ENCODE measurements around the gene UBE2F.
"Not testable (repeated sequence)": the region's sequence is repeated elsewhere in the genome, so short reads cannot be mapped to it uniquely, and the experiment has no call there.

UBE2F gene

GRCh38 chr2:238027591-238028415, 61.0 kb downstream of the UBE2F start:
- Mint-ChIP-seq H3K4me1 (ENCODE audit: low read depth) (peaks cover 23% of the 10 kb centered on the region), H3K27me3 (no peaks in the 10 kb centered on the region), H3K4me3 (no peak overlapping the region), H3K9me3 (no peaks in the 10 kb centered on the region), H3K36me3 (ENCODE audit: low read depth) (peaks cover 83% of the 10 kb centered on the region), H3K27ac (no peak overlapping the region)
- DNase-seq = no peak

- Mint-ChIP-seq H3K4me3 (no peak overlapping the region), H3K27ac (no peak overlapping the region), H3K27me3 (no peaks in the 10 kb centered on the region), H3K4me1 (ENCODE audit: low read depth) (peaks cover 12% of the 10 kb centered on the region), H3K36me3 (ENCODE audit: low read depth) (peaks cover 92% of the 10 kb centered on the region), H3K9me3 (no peaks in the 10 kb centered on the region)
- no peak for DNase-seq
These were observed 63.0 kb downstream of the UBE2F start for GRCh38 chr2:238029853-238030252.

- peak overlapping the region; percentile 32 for H3K27ac Mint-ChIP-seq
- no peaks in the 10 kb centered on the region for H3K9me3 Mint-ChIP-seq
These were observed 63.8 kb downstream of the UBE2F start for GRCh38 chr2:238030422-238031155.

GRCh38 chr2:238031751-238032150, 64.9 kb downstream of the UBE2F start:
- no peaks in the 10 kb centered on the region for H3K9me3 Mint-ChIP-seq
- peaks cover 92% of the 10 kb centered on the region for H3K36me3 Mint-ChIP-seq (ENCODE audit: low read depth)
- H3K27me3 Mint-ChIP-seq = no peaks in the 10 kb centered on the region
- H3K4me3 Mint-ChIP-seq = no peak overlapping the region
- H3K27ac Mint-ChIP-seq = no peak overlapping the region
- DNase-seq = no peak
- H3K4me1 Mint-ChIP-seq (ENCODE audit: low read depth) = peaks cover under 1% of the 10 kb centered on the region

More at GRCh38 chr2:238030422-238031155, 63.8 kb downstream of the UBE2F start:
- no peaks in the 10 kb centered on the region for H3K27me3 Mint-ChIP-seq
- H3K4me3 Mint-ChIP-seq = no peak overlapping the region
- H3K4me1 Mint-ChIP-seq (ENCODE audit: low read depth) = peaks cover 5% of the 10 kb centered on the region
- no peak for DNase-seq
- peaks cover 92% of the 10 kb centered on the region for H3K36me3 Mint-ChIP-seq (ENCODE audit: low read depth)

GRCh38 chr2:238032755-238033337, 66.0 kb downstream of the UBE2F start:
- Mint-ChIP-seq H3K27ac (no peak overlapping the region), H3K9me3 (no peaks in the 10 kb centered on the region)

GRCh38 chr2:238033991-238034390, 67.2 kb downstream of the UBE2F start:
- H3K4me3 Mint-ChIP-seq; H3K9me3 Mint-ChIP-seq; H3K27me3 Mint-ChIP-seq; DNase-seq; H3K4me1 Mint-ChIP-seq (ENCODE audit: low read depth); H3K27ac Mint-ChIP-seq: not testable (repeated sequence)
- peaks cover 94% of the 10 kb centered on the region for H3K36me3 Mint-ChIP-seq (ENCODE audit: low read depth)

More at GRCh38 chr2:238032755-238033337, 66.0 kb downstream of the UBE2F start:
- H3K36me3 Mint-ChIP-seq (ENCODE audit: low read depth) = peaks cover 91% of the 10 kb centered on the region
- H3K4me1 Mint-ChIP-seq (ENCODE audit: low read depth) = no peaks in the 10 kb centered on the region
- DNase-seq = no peak
- H3K27me3 Mint-ChIP-seq = no peaks in the 10 kb centered on the region
- H3K4me3 Mint-ChIP-seq = no peak overlapping the region

- no peak overlapping the region for H3K27ac Mint-ChIP-seq
- no peaks in the 10 kb centered on the region for H3K27me3 Mint-ChIP-seq
- H3K4me3 Mint-ChIP-seq = no peak overlapping the region
- H3K36me3 Mint-ChIP-seq (ENCODE audit: low read depth) = peaks cover 95% of the 10 kb centered on the region
- no peaks in the 10 kb centered on the region for H3K9me3 Mint-ChIP-seq
- no peaks in the 10 kb centered on the region for H3K4me1 Mint-ChIP-seq (ENCODE audit: low read depth)
- no peak for DNase-seq
These were observed 71.4 kb downstream of the UBE2F start for GRCh38 chr2:238038203-238038602.

GRCh38 chr2:238039151-238039550, 72.3 kb downstream of the UBE2F start:
- H3K27ac Mint-ChIP-seq = peak overlapping the region; percentile 22
- no peak overlapping the region for H3K4me3 Mint-ChIP-seq
- no peak for DNase-seq
- no peaks in the 10 kb centered on the region for H3K27me3 Mint-ChIP-seq
- no peaks in the 10 kb centered on the region for H3K4me1 Mint-ChIP-seq (ENCODE audit: low read depth)
- H3K9me3 Mint-ChIP-seq = no peaks in the 10 kb centered on the region
- peaks cover 95% of the 10 kb centered on the region for H3K36me3 Mint-ChIP-seq (ENCODE audit: low read depth)

- Mint-ChIP-seq H3K9me3 (no peaks in the 10 kb centered on the region), H3K4me3 (no peak overlapping the region), H3K36me3 (ENCODE audit: low read depth) (peaks cover 96% of the 10 kb centered on the region), H3K4me1 (ENCODE audit: low read depth) (no peaks in the 10 kb centered on the region), H3K27ac (no peak overlapping the region), H3K27me3 (no peaks in the 10 kb centered on the region)
- no peak for DNase-seq
These were observed 73.2 kb downstream of the UBE2F start for GRCh38 chr2:238039985-238040384.

GRCh38 chr2:238040918-238041317, 74.1 kb downstream of the UBE2F start:
- H3K4me3 Mint-ChIP-seq = no peak overlapping the region
- DNase-seq = no peak
- H3K27ac Mint-ChIP-seq = peak overlapping the region; percentile 19
- no peaks in the 10 kb centered on the region for H3K27me3 Mint-ChIP-seq
- no peaks in the 10 kb centered on the region for H3K9me3 Mint-ChIP-seq
- no peaks in the 10 kb centered on the region for H3K4me1 Mint-ChIP-seq (ENCODE audit: low read depth)
- H3K36me3 Mint-ChIP-seq (ENCODE audit: low read depth) = peaks cover 96% of the 10 kb centered on the region

- H3K4me1 Mint-ChIP-seq (ENCODE audit: low read depth) = no peaks in the 10 kb centered on the region
- no peak for DNase-seq
- H3K36me3 Mint-ChIP-seq (ENCODE audit: low read depth) = peaks cover 96% of the 10 kb centered on the region
- peaks cover 3% of the 10 kb centered on the region for H3K9me3 Mint-ChIP-seq
- no peaks in the 10 kb centered on the region for H3K27me3 Mint-ChIP-seq
- H3K4me3 Mint-ChIP-seq = no peak overlapping the region
- no peak overlapping the region for H3K27ac Mint-ChIP-seq
These were observed 75.3 kb downstream of the UBE2F start for GRCh38 chr2:238042090-238042489.

GRCh38 chr2:238042849-238043584, 76.2 kb downstream of the UBE2F start:
- Mint-ChIP-seq H3K4me1 (ENCODE audit: low read depth) (no peaks in the 10 kb centered on the region), H3K27ac (peak overlapping the region; percentile 59), H3K4me3 (no peak overlapping the region), H3K27me3 (no peaks in the 10 kb centered on the region), H3K9me3 (peaks cover 10% of the 10 kb centered on the region), H3K36me3 (ENCODE audit: low read depth) (peaks cover 91% of the 10 kb centered on the region)
- DNase-seq = no peak

GRCh38 chr2:238043851-238044250, 77.0 kb downstream of the UBE2F start:
- Mint-ChIP-seq H3K27me3 (no peaks in the 10 kb centered on the region), H3K36me3 (ENCODE audit: low read depth) (peaks cover 83% of the 10 kb centered on the region), H3K9me3 (peaks cover 17% of the 10 kb centered on the region), H3K4me1 (ENCODE audit: low read depth) (no peaks in the 10 kb centered on the region), H3K27ac (no peak overlapping the region), H3K4me3 (no peak overlapping the region)
- DNase-seq = no peak

GRCh38 chr2:238045575-238045974, 78.8 kb downstream of the UBE2F start:
- Mint-ChIP-seq H3K9me3 (peaks cover 17% of the 10 kb centered on the region), H3K27ac (no peak overlapping the region), H3K36me3 (ENCODE audit: low read depth) (peaks cover 67% of the 10 kb centered on the region), H3K4me3 (no peak overlapping the region), H3K4me1 (ENCODE audit: low read depth) (no peaks in the 10 kb centered on the region), H3K27me3 (no peaks in the 10 kb centered on the region)
- no peak for DNase-seq
